Activated CD8-positive, alpha-beta T cell treated with anti-CD3 and anti-CD28 coated beads for 36 hours (primary cell): ENCODE results near the gene TFR2. TPM values are rescaled to one million over a fixed set of nuclear protein-coding genes. Genes with fewer than 3 reads are reported as not detected.

Experiments
- ATAC-seq: fragments of 200-7000 bp; cut with Tn5 transposase; one replicate; pipeline ENCODE4 v1.10.0; 2021; ENCODE audit warnings: mild to moderate bottlenecking, moderate library complexity
- CTCF ChIA-PET: fragments of 350-600 bp; sonication (Branson Sonifier 250); formaldehyde crosslinking; loops from one replicate; lab custom pipeline; 2021; ENCODE audit warnings: antibody characterized with exemption; lab: Charles Lee
- POLR2A ChIA-PET: fragments of 350-600 bp; sonication (Branson Sonifier 250); formaldehyde crosslinking; loops from one replicate; lab custom pipeline; 2021; ENCODE audit warnings: antibody characterized with exemption; lab: Charles Lee
- DNase-seq: peaks from one replicate; pipeline ENCODE4 v3.0.0-alpha.2; 2020
- H3K27ac Mint-ChIP-seq: one replicate; pipeline ENCODE4 v1.8.0; 2021; ENCODE audit warnings: mild to moderate bottlenecking, mixed read lengths
- H3K27me3 Mint-ChIP-seq: one replicate; pipeline ENCODE4 v1.8.0; 2021; ENCODE audit warnings: mixed read lengths
- H3K36me3 Mint-ChIP-seq: one replicate; pipeline ENCODE4 v1.8.0; 2021; ENCODE audit warnings: low read depth, mixed read lengths
- H3K4me1 Mint-ChIP-seq: one replicate; pipeline ENCODE4 v1.8.0; 2021; ENCODE audit warnings: low read depth, mixed read lengths
- H3K4me3 Mint-ChIP-seq: one replicate; pipeline ENCODE4 v1.8.0; 2021; ENCODE audit warnings: mild to moderate bottlenecking, moderate library complexity, mixed read lengths
- H3K9me3 Mint-ChIP-seq: one replicate; pipeline ENCODE4 v1.8.0; 2021; ENCODE audit warnings: mixed read lengths
- CTCF ChIP-seq: fragments of 200-600 bp; IDR thresholded peaks from one replicate; pipeline ENCODE4 v1.8.0; 2022; ENCODE audit warnings: antibody characterized with exemption, mild to moderate bottlenecking
- intact Hi-C: fragments of 100-400 bp; cut with micrococcal nuclease; formaldehyde crosslinking; loops from one replicate; pipeline ENCODE4 v1.10.0; 2022
- total RNA-seq, 2 experiments: library from RNA; stranded (reverse); gene quantifications; one replicate each; pipeline ENCODE4 v1.2.3, GENCODE V29; 2021

TFR2 gene
- total RNA-seq, 2 experiments from 2014 or later: 11.3 to 11.9 TPM

- no peak overlapping the region for H3K4me3 Mint-ChIP-seq
- ChIA-PET CTCF (interaction anchor here (0.9 to 1.8 kb wide), 6 partner anchors 11 to 100 kb away, joined by 3 to 7 read pairs (median 4); partner anchors contain the start of gene FBXO24), POLR2A (interaction anchor here (0.6 to 1.5 kb wide), 16 partner anchors 8 to 146 kb away, joined by 3 to 8 read pairs (median 4); partner anchors contain the start of gene PPP1R35)
- TF ChIP-seq CTCF: no peak
- intact Hi-C loops: no loop called here
- peaks cover 42% of the 10 kb centered on the region for H3K4me1 Mint-ChIP-seq
- H3K27me3 Mint-ChIP-seq: no peaks in the 10 kb centered on the region
- ATAC-seq (peak; percentile 3), DNase-seq (peak; percentile 33)
- peaks cover 7% of the 10 kb centered on the region for H3K36me3 Mint-ChIP-seq
- H3K27ac Mint-ChIP-seq: no peak overlapping the region
- no peaks in the 10 kb centered on the region for H3K9me3 Mint-ChIP-seq
Observed at GRCh38 chr7:100570954-100571828, 70.2 kb downstream of the TFR2 start.

Other genes starting within 250 kb of the TFR2 start
- gene ZCWPW1, start 212.8 kb downstream of the TFR2 start, total RNA-seq: 1 to 10 TPM; 2.5 to 3.6 TPM
- gene MEPCE, start 211.7 kb downstream of the TFR2 start, total RNA-seq: 10 to 100 TPM; 38.3 to 38.8 TPM
- gene PPP1R35, start 205.1 kb downstream of the TFR2 start, total RNA-seq: 10 to 100 TPM; 63.4 to 67.8 TPM
- 1 to 10 TPM; 3.7 to 4.6 TPM for gene SPACDR, start 177.3 kb downstream of the TFR2 start, total RNA-seq
- 10 to 100 TPM; 92.6 to 94.2 TPM for gene TSC22D4, start 162.3 kb downstream of the TFR2 start, total RNA-seq
- gene NYAP1, start 157.6 kb downstream of the TFR2 start, total RNA-seq: under 1 TPM; 0.32 to 0.38 TPM
- gene AGFG2, start 102.3 kb downstream of the TFR2 start, total RNA-seq: 10 to 100 TPM; 45.6 to 45.8 TPM
- 10 to 100 TPM in 1 of 2 experiments, 1 to 10 TPM in 1; 9.9 to 12.8 TPM for gene SAP25, start 67.7 kb downstream of the TFR2 start, total RNA-seq
- gene LRCH4, start 55.4 kb downstream of the TFR2 start, total RNA-seq: 10 to 100 TPM; 77.7 to 78.7 TPM
- gene FBXO24, start 55.2 kb downstream of the TFR2 start, total RNA-seq: 1 to 10 TPM; 1.4 to 1.5 TPM
- 1 to 10 TPM; 3.9 to 4.6 TPM for gene PCOLCE, start 39.2 kb downstream of the TFR2 start, total RNA-seq
- gene MOSPD3, start 29.0 kb downstream of the TFR2 start, total RNA-seq: 10 to 100 TPM in 1 of 2 experiments, 1 to 10 TPM in 1; 9.6 to 10.5 TPM
- not detected for gene ACTL6B, start 14.9 kb upstream of the TFR2 start, total RNA-seq
- gene GNB2, start 32.2 kb upstream of the TFR2 start, total RNA-seq: 100 to 1,000 TPM; 192 TPM
- gene GIGYF1, start 52.7 kb upstream of the TFR2 start, total RNA-seq: 10 to 100 TPM; 36.9 to 41.5 TPM
- gene POP7, start 64.6 kb upstream of the TFR2 start, total RNA-seq: 10 to 100 TPM; 47.4 to 48.1 TPM
- gene EPO, start 78.9 kb upstream of the TFR2 start, total RNA-seq: not detected
- gene ZAN, start 92.0 kb upstream of the TFR2 start, total RNA-seq: not detected
- gene EPHB4, start 186.0 kb upstream of the TFR2 start, total RNA-seq: 1 to 10 TPM; 4.8 to 5.8 TPM
- 10 to 100 TPM; 10.2 to 11.3 TPM for gene SLC12A9, start 211.2 kb upstream of the TFR2 start, total RNA-seq
- 10 to 100 TPM; 27.5 to 28.4 TPM for gene TRIP6, start 225.8 kb upstream of the TFR2 start, total RNA-seq
- 100 to 1,000 TPM; 211 to 239 TPM for gene SRRT, start 233.6 kb upstream of the TFR2 start, total RNA-seq
- 1 to 10 TPM; 2.1 to 2.2 TPM for gene UFSP1, start 248.2 kb upstream of the TFR2 start, total RNA-seq